HEK293 (cell line): ENCODE measurements around the gene COX7A1.
"Not testable (repeated sequence)": the region's sequence is repeated elsewhere in the genome, so short reads cannot be mapped to it uniquely, and the experiment has no call there.

Experiments used
- CTCF ChIA-PET: fragments of 350-600 bp; formaldehyde crosslinking; extraction: SDS; loops from one replicate; lab custom pipeline; 2021; ENCODE audit warnings: antibody characterized with exemption; lab: Yijun Ruan, JAX
- POLR2A ChIA-PET: fragments of 300-600 bp; formaldehyde crosslinking; extraction: SDS; loops from one replicate; lab custom pipeline; 2020; ENCODE audit warnings: antibody characterized with exemption, inconsistent platforms; lab: Yijun Ruan, JAX
- H3K27ac ChIP-seq: fragments of 200-500 bp; sonication (Bioruptor generic); 2 replicates; pipeline ENCODE4 v1.5.1; 2014; ENCODE audit warnings: low read depth, low read length, control low read depth, inconsistent platforms; ENCODE audit errors: extremely low read depth
- H3K36me3 ChIP-seq, 2 experiments: fragments of 200-500 bp in 1 of 2; sonication (Bioruptor generic) in 1 of 2; 1 replicate in 1 of 2; 2 replicates in 1 of 2; pipeline ENCODE4 v1.5.1; 2014 to 2017; ENCODE audit warnings: inconsistent platforms in 2 of 2, low read length in 2 of 2; ENCODE audit not compliant: control insufficient read depth in 2 of 2, insufficient read depth in 1 of 2
- H3K4me1 ChIP-seq: fragments of 200-500 bp; sonication (Bioruptor generic); 2 replicates; pipeline ENCODE4 v1.5.1; 2014; ENCODE audit warnings: mild to moderate bottlenecking, low read length, inconsistent platforms; ENCODE audit not compliant: control insufficient read depth, insufficient read depth
- H3K4me3 ChIP-seq: 2 replicates; pipeline ENCODE4 v1.5.1; 2011; ENCODE audit warnings: low read depth, mild to moderate bottlenecking, control low read depth, low read length, moderate library complexity
- H3K9me3 ChIP-seq: fragments of 200-500 bp; sonication (Bioruptor generic); 2 replicates; pipeline ENCODE4 v1.5.1; 2014; ENCODE audit warnings: low read depth, low read length, inconsistent platforms; ENCODE audit not compliant: control insufficient read depth, insufficient read depth
- GLIS1 ChIP-seq: fragments of 450-650 bp; formaldehyde crosslinking; IDR thresholded peaks from 2 replicates; pipeline ENCODE4 v1.5.1; 2016; ENCODE audit warnings: missing biosample characterization, missing genetic modification characterization
- HOXD13 ChIP-seq: sonication (generic); formaldehyde crosslinking; IDR thresholded peaks from 2 replicates; pipeline ENCODE4 v1.8.0; 2022; ENCODE audit warnings: missing genetic modification reagents, borderline replicate concordance
- KLF9 ChIP-seq: fragments of 450-650 bp; formaldehyde crosslinking; IDR thresholded peaks from 2 replicates; pipeline ENCODE4 v1.5.1; 2016; ENCODE audit warnings: missing biosample characterization, missing genetic modification characterization, low read depth
- PRDM4 ChIP-seq: fragments of 450-650 bp; formaldehyde crosslinking; IDR thresholded peaks from 2 replicates; pipeline ENCODE4 v1.5.1; 2017; ENCODE audit warnings: missing biosample characterization, missing genetic modification characterization
- ZBTB7A ChIP-seq: fragments of 450-650 bp; formaldehyde crosslinking; IDR thresholded peaks from 2 replicates; pipeline ENCODE4 v1.5.1; 2016; ENCODE audit warnings: low read depth, missing biosample characterization, missing genetic modification characterization
- ZNF155 ChIP-seq: fragments of 450-650 bp; formaldehyde crosslinking; IDR thresholded peaks from 2 replicates; pipeline ENCODE4 v1.5.1; 2016; ENCODE audit warnings: missing biosample characterization, missing genetic modification characterization
- ZNF157 ChIP-seq: fragments of 450-650 bp; formaldehyde crosslinking; IDR thresholded peaks from 2 replicates; pipeline ENCODE4 v1.5.1; 2016; ENCODE audit warnings: missing biosample characterization, missing genetic modification characterization
- ZNF354C ChIP-seq: fragments of 450-650 bp; formaldehyde crosslinking; IDR thresholded peaks from 2 replicates; pipeline ENCODE4 v1.5.1; 2016; ENCODE audit warnings: missing biosample characterization, missing genetic modification characterization, low read depth, borderline replicate concordance
- ZNF362 ChIP-seq: fragments of 450-650 bp; formaldehyde crosslinking; IDR thresholded peaks from 2 replicates; pipeline ENCODE4 v1.5.1; 2016; ENCODE audit warnings: missing biosample characterization, missing genetic modification characterization
- ZNF530 ChIP-seq: fragments of 450-650 bp; formaldehyde crosslinking; IDR thresholded peaks from 2 replicates; pipeline ENCODE4 v1.5.1; 2016; ENCODE audit warnings: low read depth, missing biosample characterization, missing genetic modification characterization
- ZNF747 ChIP-seq: fragments of 450-650 bp; formaldehyde crosslinking; IDR thresholded peaks from 2 replicates; pipeline ENCODE4 v1.5.1; 2016; ENCODE audit warnings: missing biosample characterization, missing genetic modification characterization
- ZNF785 ChIP-seq: fragments of 450-650 bp; formaldehyde crosslinking; IDR thresholded peaks from 2 replicates; pipeline ENCODE4 v1.5.1; 2016; ENCODE audit warnings: missing biosample characterization, missing genetic modification characterization
- ZSCAN18 ChIP-seq: fragments of 450-650 bp; formaldehyde crosslinking; IDR thresholded peaks from 2 replicates; pipeline ENCODE4 v1.5.1; 2016; ENCODE audit warnings: missing biosample characterization, missing genetic modification characterization

Gene COX7A1

GRCh38 chr19:36183245-36183628, 31.0 kb upstream of the COX7A1 start:
- CTCF ChIA-PET = interaction anchor here (0.9 to 1.3 kb wide), 2 partner anchors 55 to 885 kb away, joined by 3 read pairs; no protein-coding TSS in a partner anchor
- no peak overlapping the region for H3K27ac ChIP-seq
- H3K4me3 ChIP-seq = no peak overlapping the region
- peaks cover 14 to 34% of the 10 kb centered on the region in 2 experiments for H3K36me3 ChIP-seq
- TF ChIP-seq ZNF157 (tag by site-specific recombination) = no peak
- TF ChIP-seq ZNF354C (tag by site-specific recombination) = no peak
- TF ChIP-seq, all 188 proteins: peak for 0
- POLR2A ChIA-PET = no interaction called here
- peaks cover 2% of the 10 kb centered on the region for H3K9me3 ChIP-seq
- no peaks in the 10 kb centered on the region for H3K4me1 ChIP-seq

- ChIA-PET CTCF (interaction anchor here (0.6 kb wide), 1 partner anchor 172 kb away, joined by 3 read pairs; no protein-coding TSS in a partner anchor), POLR2A (no interaction called here)
- H3K4me1 ChIP-seq = no peaks in the 10 kb centered on the region
- no peak overlapping the region for H3K27ac ChIP-seq
- TF ChIP-seq ZNF785 (no peak), HOXD13 (no peak), GLIS1 (no peak), KLF9 (tag by site-specific recombination) (no peak), ZNF530 (tag by site-specific recombination) (no peak), ZNF155 (no peak), PRDM4 (tag by site-specific recombination) (no peak), ZSCAN18 (tag by site-specific recombination) (no peak), ZBTB7A (tag by site-specific recombination) (no peak), ZNF747 (tag by site-specific recombination) (no peak)
- H3K4me3 ChIP-seq = no peak overlapping the region
- H3K36me3 ChIP-seq = peaks cover 14 to 31% of the 10 kb centered on the region in 2 experiments
- peaks cover 2% of the 10 kb centered on the region for H3K9me3 ChIP-seq
Measured at GRCh38 chr19:36182612-36183244, 30.5 kb upstream of the COX7A1 start.

- H3K9me3 ChIP-seq, H3K4me1 ChIP-seq, H3K4me3 ChIP-seq, H3K27ac ChIP-seq: not testable (repeated sequence)
- CTCF ChIA-PET = interaction anchor here (0.7 to 1.9 kb wide), 6 partner anchors 9 to 118 kb away, joined by 3 to 11 read pairs (median 4); no protein-coding TSS in a partner anchor
- H3K36me3 ChIP-seq = peaks cover 14 to 23% of the 10 kb centered on the region in 2 experiments
- POLR2A ChIA-PET = interaction anchor here (2.8 kb wide), 1 partner anchor 52 kb away, joined by 7 read pairs; no protein-coding TSS in a partner anchor
Measured at GRCh38 chr19:36179077-36179476, 26.8 kb upstream of the COX7A1 start.

- ChIA-PET CTCF (interaction anchor here (0.5 to 12.3 kb wide), 8 partner anchors 8 to 243 kb away, joined by 3 to 289 read pairs (median 4); partner anchors contain the start of gene CAPNS1), POLR2A (interaction anchor here (0.5 to 1.6 kb wide), 5 partner anchors 10 to 561 kb away, joined by 3 to 8 read pairs (median 3); no protein-coding TSS in a partner anchor)
- peak; percentile 62; the same call in 1 of the 2 replicates for TF ChIP-seq ZNF362 (tag by site-specific recombination)
- not testable (repeated sequence) for H3K9me3 ChIP-seq, H3K27ac ChIP-seq, H3K36me3 ChIP-seq, H3K4me3 ChIP-seq
- H3K4me1 ChIP-seq = peaks cover 17% of the 10 kb centered on the region
Measured at GRCh38 chr19:36173846-36174245, 21.6 kb upstream of the COX7A1 start.
